Fibroblast of lung (primary cell): ENCODE measurements around the gene WDR46. TPM values are rescaled to one million over a fixed set of nuclear protein-coding genes. Genes with fewer than 3 reads are reported as not detected.
A peak's percentile ranks its signal among the peaks of the same experiment; 100 is the strongest.

Source experiments
- DNase-seq, 2 donors: peaks; one replicate each; pipeline versions ENCODE4 v3.0.0 to v3.0.0-alpha.2; 2010; ENCODE audit warnings: low read depth in 2 of 2
- H2AFZ ChIP-seq: 2 replicates; pipeline ENCODE4 v1.5.1; 2012; ENCODE audit warnings: low read length, control low read depth, inconsistent platforms
- H3K27ac ChIP-seq: 2 replicates; pipeline ENCODE4 v1.5.1; 2011; ENCODE audit warnings: low read length, control low read depth; ENCODE audit not compliant: insufficient read depth
- H3K27me3 ChIP-seq: 2 replicates; pipeline ENCODE4 v1.5.1; 2011; ENCODE audit warnings: mild to moderate bottlenecking, low read length; ENCODE audit not compliant: control insufficient read depth, insufficient read depth
- H3K36me3 ChIP-seq: 2 replicates; pipeline ENCODE4 v1.5.1; 2011; ENCODE audit warnings: low read length; ENCODE audit not compliant: control insufficient read depth, insufficient read depth
- H3K4me1 ChIP-seq: 2 replicates; pipeline ENCODE4 v1.5.1; 2011; ENCODE audit warnings: low read length; ENCODE audit not compliant: control insufficient read depth, insufficient read depth; ENCODE audit errors: extremely low read depth
- H3K4me2 ChIP-seq: 2 replicates; pipeline ENCODE4 v1.5.1; 2011; ENCODE audit warnings: low read length, control low read depth; ENCODE audit not compliant: insufficient read depth; ENCODE audit errors: extremely low read depth
- H3K4me3 ChIP-seq, 4 experiments: fragments of 200-600 bp in 1 of 4; sonication (generic) in 1 of 4; replicated peaks in 1 of 4; 2 replicates each; pipeline ENCODE4 v1.5.1; 2011 to 2016; ENCODE audit warnings: low read length in 4 of 4, low read depth in 3 of 4, mild to moderate bottlenecking in 3 of 4, control low read depth in 2 of 4, inconsistent platforms in 1 of 4, mixed read lengths in 1 of 4; ENCODE audit not compliant: insufficient read depth in 1 of 4; ENCODE audit errors: control extremely low read depth in 1 of 4
- H3K79me2 ChIP-seq: 2 replicates; pipeline ENCODE4 v1.5.1; 2012; ENCODE audit warnings: mild to moderate bottlenecking, low read length, inconsistent platforms; ENCODE audit not compliant: control insufficient read depth, insufficient read depth
- H3K9ac ChIP-seq: 2 replicates; pipeline ENCODE4 v1.5.1; 2011; ENCODE audit warnings: mild to moderate bottlenecking, low read length, control low read depth; ENCODE audit not compliant: insufficient read depth
- H3K9me3 ChIP-seq: 2 replicates; pipeline ENCODE4 v1.5.1; 2012; ENCODE audit warnings: low read depth, low read length; ENCODE audit not compliant: control insufficient read depth, insufficient read depth
- H4K20me1 ChIP-seq: 2 replicates; pipeline ENCODE4 v1.5.1; 2011; ENCODE audit warnings: low read length; ENCODE audit not compliant: control insufficient read depth, insufficient read depth; ENCODE audit errors: extremely low read depth
- EZH2 ChIP-seq: IDR thresholded peaks from 2 replicates; pipeline ENCODE4 v1.5.1; 2012; ENCODE audit warnings: low read length, control low read depth, mild to moderate bottlenecking; ENCODE audit errors: missing control alignments
- polyA plus RNA-seq, 2 donors: library from polyadenylated mRNA; depleted of rRNA in 1 of 2; stranded (reverse) in 1 of 2; unstranded in 1 of 2; fragments of >200 nt; gene quantifications; 2 replicates each; pipeline ENCODE4 v1.2.1, GENCODE V29; 2011 to 2012; ENCODE audit warnings: missing spikeins in 1 of 2
- total RNA-seq: library from RNA; depleted of rRNA; stranded (reverse); fragments of >200 nt; gene quantifications from 2 replicates; pipeline ENCODE4 v1.2.1, GENCODE V29; 2014
- TF ChIP-seq, protein P1 (sequence below), 2 donors: IDR thresholded peaks in 1 of 2; conservative IDR thresholded peaks in 1 of 2; 1 replicate in 1 of 2; 2 replicates in 1 of 2; pipeline ENCODE4 v1.5.1; 2011 to 2012; ENCODE audit warnings: low read length in 2 of 2, control low read depth in 1 of 2, inconsistent platforms in 1 of 2, low read depth in 1 of 2, mild to moderate bottlenecking in 1 of 2

WDR46 gene
- total and polyA plus RNA-seq, 2 donors (not counting 1 experiment from before 2014, with no cell fraction given) = 31.1 to 55.2 TPM

- Histone ChIP-seq H2AFZ (peak overlapping the region; percentile 60), H3K79me2 (peaks cover 6% of the 10 kb centered on the region), H3K9me3 (no peaks in the 10 kb centered on the region), H3K4me3 (peak overlapping the region; percentile 80 to 100 (median 88)), H3K27ac (peak overlapping the region; percentile 99), H3K27me3 (no peaks in the 10 kb centered on the region), H3K4me2 (peak overlapping the region; percentile 100), H3K4me1 (peaks cover 2% of the 10 kb centered on the region), H3K36me3 (peaks cover 10% of the 10 kb centered on the region), H3K9ac (peak overlapping the region; percentile 96), H4K20me1 (no peaks in the 10 kb centered on the region)
- DNase-seq = peak; percentile 89
- no peak for TF ChIP-seq EZH2
- TF ChIP-seq, protein P1, sequence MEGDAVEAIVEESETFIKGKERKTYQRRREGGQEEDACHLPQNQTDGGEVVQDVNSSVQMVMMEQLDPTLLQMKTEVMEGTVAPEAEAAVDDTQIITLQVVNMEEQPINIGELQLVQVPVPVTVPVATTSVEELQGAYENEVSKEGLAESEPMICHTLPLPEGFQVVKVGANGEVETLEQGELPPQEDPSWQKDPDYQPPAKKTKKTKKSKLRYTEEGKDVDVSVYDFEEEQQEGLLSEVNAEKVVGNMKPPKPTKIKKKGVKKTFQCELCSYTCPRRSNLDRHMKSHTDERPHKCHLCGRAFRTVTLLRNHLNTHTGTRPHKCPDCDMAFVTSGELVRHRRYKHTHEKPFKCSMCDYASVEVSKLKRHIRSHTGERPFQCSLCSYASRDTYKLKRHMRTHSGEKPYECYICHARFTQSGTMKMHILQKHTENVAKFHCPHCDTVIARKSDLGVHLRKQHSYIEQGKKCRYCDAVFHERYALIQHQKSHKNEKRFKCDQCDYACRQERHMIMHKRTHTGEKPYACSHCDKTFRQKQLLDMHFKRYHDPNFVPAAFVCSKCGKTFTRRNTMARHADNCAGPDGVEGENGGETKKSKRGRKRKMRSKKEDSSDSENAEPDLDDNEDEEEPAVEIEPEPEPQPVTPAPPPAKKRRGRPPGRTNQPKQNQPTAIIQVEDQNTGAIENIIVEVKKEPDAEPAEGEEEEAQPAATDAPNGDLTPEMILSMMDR (conservative IDR thresholded peaks at IDR 0.05 in 1 of 2, IDR thresholded peaks at IDR 0.05 in 1 of 2; ENCODE audit: low read depth in 1 of 2, low read length in 2 of 2) = peak; percentile 61 to 81
Measured at GRCh38 chr6:33299237-33299944, 10.4 kb upstream of the WDR46 start.

DNA sequence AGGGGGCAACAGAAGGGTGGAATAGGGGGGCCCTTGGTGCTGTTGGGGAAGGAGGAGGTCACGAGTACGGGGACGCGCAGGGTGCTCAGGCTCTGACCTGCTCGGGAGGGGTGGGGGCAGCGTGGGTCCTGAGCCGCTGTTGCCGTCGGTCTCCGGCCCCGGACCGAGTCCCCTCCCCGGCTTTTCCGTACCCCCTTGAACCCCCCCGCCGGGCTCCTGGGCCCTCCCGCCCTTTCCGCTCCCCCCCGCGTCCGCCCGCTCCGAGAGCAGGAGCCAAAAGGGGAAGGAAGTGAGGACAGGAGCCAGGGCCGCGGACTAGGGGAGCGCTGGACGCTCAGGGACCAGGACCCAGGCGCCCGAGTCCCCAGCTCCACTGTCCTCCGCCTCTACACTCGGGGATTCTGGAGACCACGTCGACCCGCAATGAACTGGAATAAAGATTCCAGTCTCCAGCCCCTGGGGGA, 9.8 kb upstream of the WDR46 start, which contains the start of gene RGL2:
Gene RGL2, minus strand, starts transcription at position 170 of the 464 bp plus-strand sequence. CDS start 332 bp downstream, outside the sequence.
- peak; percentile 55 to 61 for DNase-seq

More for the DNA sequence above, 9.8 kb upstream of the WDR46 start, which contains the start of gene RGL2:
- Histone ChIP-seq H3K79me2 (peaks cover 5% of the 10 kb centered on the region), H3K27ac (peak within 1 kb of the TSS; percentile 99), H3K9ac (peak within 1 kb of the TSS; percentile 96), H3K36me3 (peaks cover 6% of the 10 kb centered on the region), H4K20me1 (no peaks in the 10 kb centered on the region), H3K4me3 (peak within 1 kb of the TSS; percentile 80 to 100 (median 88)), H3K27me3 (no peaks in the 10 kb centered on the region), H3K9me3 (no peaks in the 10 kb centered on the region), H3K4me1 (peaks cover 2% of the 10 kb centered on the region), H3K4me2 (peak within 1 kb of the TSS; percentile 100), H2AFZ (peak within 1 kb of the TSS; percentile 60)
- no peak for TF ChIP-seq EZH2
- TF ChIP-seq, protein P1 (conservative IDR thresholded peaks at IDR 0.05 in 1 of 2, IDR thresholded peaks at IDR 0.05 in 1 of 2; ENCODE audit: low read depth in 1 of 2, low read length in 2 of 2) = no peak
